GM12878 (cell line): ENCODE results near the gene EVI5L. TPM values are rescaled to one million over a fixed set of nuclear protein-coding genes. Genes with fewer than 3 reads are reported as not detected.

Experiments used
- ATAC-seq: fragments of 200-7000 bp; cut with Tn5 transposase; 3 replicates; pipeline ENCODE4 v1.9.1; 2020; ENCODE audit warnings: mild to moderate bottlenecking, moderate library complexity
- BruUV-seq: library from RNA; stranded (reverse); fragments of 400-500 nt; replicated peaks from 2 replicates; lab custom pipeline; 2021; lab: Mats Ljungman, UMichigan
- CTCF ChIA-PET: fragments of 300-600 bp; sonication (Branson Sonifier 250); formaldehyde crosslinking; extraction: SDS; loops from one replicate; lab custom pipeline; 2021; ENCODE audit warnings: inconsistent platforms; lab: Yijun Ruan, JAX
- POLR2A ChIA-PET: fragments of 350-600 bp; formaldehyde crosslinking; extraction: SDS; loops from one replicate; lab custom pipeline; 2021; ENCODE audit warnings: inconsistent platforms; lab: Charles Lee
- RAD21 ChIA-PET: fragments of 300-600 bp; sonication (Branson Sonifier 250); formaldehyde crosslinking; loops from one replicate; lab custom pipeline; 2023; ENCODE audit warnings: antibody characterized with exemption; ENCODE audit not compliant: unreplicated experiment; lab: Charles Lee
- SMC1A ChIA-PET: fragments of 300-600 bp; sonication (Branson Sonifier 250); formaldehyde crosslinking; loops from one replicate; lab custom pipeline; 2023; ENCODE audit not compliant: unreplicated experiment, uncharacterized antibody; lab: Charles Lee
- DNase-seq: peaks from one replicate; pipeline ENCODE4 v3.0.0-alpha.2; 2011; ENCODE audit warnings: low read depth, low spot score
- FAIRE-seq: peaks from 3 replicates; lab custom pipeline; 2011; peaks lifted over from hg19 to GRCh38; lab: Jason Lieb, UNC
- H2AFZ ChIP-seq: 2 replicates; pipeline ENCODE4 v1.6.0; 2011; ENCODE audit warnings: low read depth, low read length, control low read depth; ENCODE audit not compliant: control insufficient read depth
- H3K27ac ChIP-seq: 2 replicates; pipeline ENCODE4 v1.5.1; 2011; ENCODE audit warnings: control low read depth; ENCODE audit not compliant: control insufficient read depth, insufficient read depth
- H3K27me3 ChIP-seq, 2 experiments: replicated peaks in 1 of 2; 2 replicates each; pipeline versions ENCODE4 v1.6.0 to v1.6.1; 2011; ENCODE audit warnings: low read length in 1 of 2; ENCODE audit not compliant: control insufficient read depth in 2 of 2, insufficient read depth in 2 of 2
- H3K36me3 ChIP-seq, 2 experiments: 2 replicates each; pipeline ENCODE4 v1.5.1; 2011; ENCODE audit warnings: low read length in 1 of 2; ENCODE audit not compliant: control insufficient read depth in 2 of 2, insufficient read depth in 2 of 2
- H3K4me1 ChIP-seq: 2 replicates; pipeline ENCODE4 v1.6.1; 2011; ENCODE audit warnings: mild to moderate bottlenecking, low read length, moderate library complexity, mixed read lengths; ENCODE audit not compliant: control insufficient read depth, insufficient read depth
- H3K4me2 ChIP-seq: 2 replicates; pipeline ENCODE4 v1.6.0; 2011; ENCODE audit warnings: control low read depth; ENCODE audit not compliant: control insufficient read depth, insufficient read depth
- H3K4me3 ChIP-seq: fragments of 200-600 bp; sonication (generic); 2 replicates; pipeline ENCODE4 v1.5.1; 2016
- H3K79me2 ChIP-seq: 2 replicates; pipeline ENCODE4 v1.6.0; 2011; ENCODE audit warnings: low read length; ENCODE audit not compliant: control insufficient read depth, insufficient read depth
- H3K9ac ChIP-seq: 2 replicates; pipeline ENCODE4 v1.8.0; 2011; ENCODE audit warnings: low read length, control low read depth, mixed read lengths; ENCODE audit not compliant: control insufficient read depth, insufficient read depth
- H3K9me3 ChIP-seq: replicated peaks from 3 replicates; pipeline ENCODE4 v1.5.1; 2011; ENCODE audit warnings: mild to moderate bottlenecking, low read length; ENCODE audit not compliant: control insufficient read depth, insufficient read depth
- H4K20me1 ChIP-seq: 2 replicates; pipeline ENCODE4 v1.6.0; 2011; ENCODE audit not compliant: control insufficient read depth, insufficient read depth
- ATF3 ChIP-seq: IDR thresholded peaks from 2 replicates; pipeline ENCODE4 v1.6.1; 2011; ENCODE audit warnings: low read depth, mild to moderate bottlenecking, low read length, moderate library complexity, borderline replicate concordance; ENCODE audit errors: extremely low read depth
- BACH1 ChIP-seq: fragments of 450-650 bp; IDR thresholded peaks from 2 replicates; pipeline ENCODE4 v1.6.1; 2017; ENCODE audit warnings: mild to moderate bottlenecking, borderline replicate concordance
- BHLHE40 ChIP-seq, 2 experiments: fragments of 450-650 bp in 1 of 2; IDR thresholded peaks; 2 replicates each; pipeline ENCODE4 v1.6.1; 2011 to 2017; ENCODE audit warnings: low read depth in 2 of 2, borderline replicate concordance in 1 of 2, improper control_type of control experiment in 1 of 2, low read length in 1 of 2, mild to moderate bottlenecking in 1 of 2
- FOXK2 ChIP-seq: fragments of 450-650 bp; IDR thresholded peaks from 2 replicates; pipeline ENCODE4 v1.6.1; 2017; ENCODE audit warnings: mild to moderate bottlenecking, moderate library complexity
- MYB ChIP-seq: fragments of 150-350 bp; IDR thresholded peaks from 2 replicates; pipeline ENCODE4 v1.6.1; 2014; ENCODE audit warnings: mild to moderate bottlenecking, low read depth, low read length, borderline replicate concordance
- NFXL1 ChIP-seq: fragments of 450-650 bp; IDR thresholded peaks from 2 replicates; pipeline ENCODE4 v1.6.1; 2017; ENCODE audit warnings: antibody characterized with exemption, mild to moderate bottlenecking, borderline replicate concordance
- RELA ChIP-seq: fragments of 450-650 bp; IDR thresholded peaks from 2 replicates; pipeline ENCODE4 v1.8.0; 2014; ENCODE audit warnings: borderline replicate concordance; ENCODE audit not compliant: partially characterized antibody
- SREBF1 ChIP-seq: IDR thresholded peaks from 2 replicates; pipeline ENCODE4 v1.6.1; 2012; ENCODE audit warnings: mild to moderate bottlenecking, low read length
- SUZ12 ChIP-seq: fragments of 200-600 bp; sonication (generic); IDR thresholded peaks from one replicate; pipeline ENCODE4 v1.6.1; 2018; ENCODE audit warnings: antibody characterized with exemption, mild to moderate bottlenecking; ENCODE audit not compliant: unreplicated experiment
- WGBS: methylation state at CpG from one replicate; pipeline ENCODE4 v1.1.6; 2016; ENCODE audit warnings: low lambda C conversion rate; ENCODE audit not compliant: insufficient replicate concordance, insufficient coverage; ENCODE audit errors: missing lambda C conversion rate; 5-methylcytosine and 5-hydroxymethylcytosine counted together
- in situ Hi-C: fragments of 300-500 bp; cut with MboI; formaldehyde crosslinking; loops from 9 replicates; pipeline ENCODE4 v1.14.3; 2018; ENCODE audit warnings: mixed read lengths
- intact Hi-C: fragments of 100-400 bp; cut with micrococcal nuclease; formaldehyde crosslinking; loops from one replicate; pipeline ENCODE4 v1.14.2; 2022; ENCODE audit not compliant: unreplicated experiment
- polyA plus RNA-seq, 11 experiments: library from polyadenylated mRNA; depleted of rRNA in 4 of 11; unstranded in 6 of 11; stranded (reverse) in 5 of 11; fragments of >200 nt; fragmentation: Nextera tagmentation in 4 of 11; fragmentation: Illumina TruSeq in 1 of 11; extraction: Ambion mirVana in 4 of 11; extraction: Trizol in 1 of 11; gene quantifications; 1 replicate in 1 of 11; 2 replicates in 10 of 11; pipeline versions ENCODE4 v1.2.1 to v1.2.3, GENCODE V29; 2011 to 2016; ENCODE audit warnings: inconsistent platforms in 2 of 11, missing spikeins in 2 of 11, low read depth in 1 of 11
- total RNA-seq, 4 experiments: library from RNA; depleted of rRNA in 3 of 4; stranded (reverse); fragments of >200 nt in 3 of 4; fragmentation: Illumina TruSeq in 1 of 4; extraction: Trizol in 1 of 4; gene quantifications; 2 replicates each; pipeline versions ENCODE4 v1.2.1 to v1.2.3, GENCODE V29; 2013 to 2021
- TF ChIP-seq, protein P1 (sequence below): fragments of 450-650 bp; IDR thresholded peaks from 2 replicates; pipeline ENCODE4 v1.6.1; 2017; ENCODE audit warnings: mild to moderate bottlenecking, moderate library complexity

EVI5L gene
- total and polyA plus RNA-seq, 10 of the 15 experiments (the other 5 are each of a cell fraction or from before 2014, with no cell fraction given), result 0.23 to 13.8 (median 5.0) TPM

DNA sequence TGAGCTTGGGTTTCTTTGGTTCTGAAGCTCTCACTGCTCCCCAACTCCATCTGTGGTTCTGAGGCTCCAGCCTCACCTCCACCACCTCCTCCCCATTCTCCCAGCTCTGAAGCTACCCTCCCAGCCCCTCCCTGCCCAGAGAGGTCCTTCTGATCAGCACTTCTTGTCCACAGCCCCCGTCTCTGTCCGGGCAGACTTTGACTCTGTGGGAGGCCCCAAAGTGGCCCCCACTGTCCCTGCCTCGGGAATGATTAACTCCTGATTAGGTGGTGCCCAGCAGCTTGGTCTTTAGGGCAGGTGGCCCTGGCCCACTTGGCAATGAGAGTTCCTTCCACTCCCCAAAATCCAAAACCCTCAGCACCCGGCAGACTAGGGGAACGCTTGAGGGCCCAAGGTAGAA lies 14.4 kb downstream of the EVI5L start:
- H3K36me3 ChIP-seq, result no peaks in the 10 kb centered on the region
- H3K4me3 ChIP-seq, result no peak overlapping the region
- no peak overlapping the region for H3K4me2 ChIP-seq
- ChIA-PET SMC1A (no interaction called here), RAD21 (no interaction called here), CTCF (no interaction called here), POLR2A (no interaction called here)
- no peak overlapping the region for H3K27ac ChIP-seq
- FAIRE-seq (no peak), DNase-seq (no peak), ATAC-seq (no peak)
- no peak overlapping the region for H2AFZ ChIP-seq
- H3K9ac ChIP-seq, result no peak overlapping the region
- in situ Hi-C loops, result no loop called here
- H4K20me1 ChIP-seq, result no peaks in the 10 kb centered on the region
- no peaks in the 10 kb centered on the region for H3K79me2 ChIP-seq
- TF ChIP-seq ATF3 (no peak), RELA (no peak), BHLHE40 (IDR thresholded peaks at IDR 0.05; ENCODE audit: borderline replicate concordance in 1 of 2, low read depth in 2 of 2, low read length in 1 of 2) (no peak), SUZ12 (no peak), SREBF1 (no peak), NFXL1 (no peak), MYB (no peak), BACH1 (no peak), FOXK2 (no peak)
- TF ChIP-seq, protein P1, sequence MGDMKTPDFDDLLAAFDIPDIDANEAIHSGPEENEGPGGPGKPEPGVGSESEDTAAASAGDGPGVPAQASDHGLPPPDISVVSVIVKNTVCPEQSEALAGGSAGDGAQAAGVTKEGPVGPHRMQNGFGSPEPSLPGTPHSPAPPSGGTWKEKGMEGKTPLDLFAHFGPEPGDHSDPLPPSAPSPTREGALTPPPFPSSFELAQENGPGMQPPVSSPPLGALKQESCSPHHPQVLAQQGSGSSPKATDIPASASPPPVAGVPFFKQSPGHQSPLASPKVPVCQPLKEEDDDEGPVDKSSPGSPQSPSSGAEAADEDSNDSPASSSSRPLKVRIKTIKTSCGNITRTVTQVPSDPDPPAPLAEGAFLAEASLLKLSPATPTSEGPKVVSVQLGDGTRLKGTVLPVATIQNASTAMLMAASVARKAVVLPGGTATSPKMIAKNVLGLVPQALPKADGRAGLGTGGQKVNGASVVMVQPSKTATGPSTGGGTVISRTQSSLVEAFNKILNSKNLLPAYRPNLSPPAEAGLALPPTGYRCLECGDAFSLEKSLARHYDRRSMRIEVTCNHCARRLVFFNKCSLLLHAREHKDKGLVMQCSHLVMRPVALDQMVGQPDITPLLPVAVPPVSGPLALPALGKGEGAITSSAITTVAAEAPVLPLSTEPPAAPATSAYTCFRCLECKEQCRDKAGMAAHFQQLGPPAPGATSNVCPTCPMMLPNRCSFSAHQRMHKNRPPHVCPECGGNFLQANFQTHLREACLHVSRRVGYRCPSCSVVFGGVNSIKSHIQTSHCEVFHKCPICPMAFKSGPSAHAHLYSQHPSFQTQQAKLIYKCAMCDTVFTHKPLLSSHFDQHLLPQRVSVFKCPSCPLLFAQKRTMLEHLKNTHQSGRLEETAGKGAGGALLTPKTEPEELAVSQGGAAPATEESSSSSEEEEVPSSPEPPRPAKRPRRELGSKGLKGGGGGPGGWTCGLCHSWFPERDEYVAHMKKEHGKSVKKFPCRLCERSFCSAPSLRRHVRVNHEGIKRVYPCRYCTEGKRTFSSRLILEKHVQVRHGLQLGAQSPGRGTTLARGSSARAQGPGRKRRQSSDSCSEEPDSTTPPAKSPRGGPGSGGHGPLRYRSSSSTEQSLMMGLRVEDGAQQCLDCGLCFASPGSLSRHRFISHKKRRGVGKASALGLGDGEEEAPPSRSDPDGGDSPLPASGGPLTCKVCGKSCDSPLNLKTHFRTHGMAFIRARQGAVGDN, result no peak
- no TSS peak for BruUV-seq
- intact Hi-C loops, result no loop called here
- H3K27me3 ChIP-seq, result no peaks in the 10 kb centered on the region
- no peaks in the 10 kb centered on the region; the same call in 2 of the 3 replicates for H3K9me3 ChIP-seq
- peaks cover 3% of the 10 kb centered on the region; the same call in 1 of the 2 replicates for H3K4me1 ChIP-seq
- WGBS, result 65% methylated on average over 5 of the region's 5 CpGs
